H1 (cell line): ENCODE data around the gene TEAD1. TPM values are rescaled to one million over a fixed set of nuclear protein-coding genes. Genes with fewer than 3 reads are reported as not detected.

Experiments used
- CTCF ChIA-PET: fragments of 300-600 bp; sonication (Branson Sonifier 250); formaldehyde crosslinking; loops from one replicate; lab custom pipeline; 2021; ENCODE audit not compliant: partially characterized antibody; lab: Charles Lee
- POLR2A ChIA-PET: fragments of 300-600 bp; sonication (Branson Sonifier 250); formaldehyde crosslinking; loops from one replicate; lab custom pipeline; 2021; ENCODE audit warnings: inconsistent platforms; ENCODE audit not compliant: partially characterized antibody; lab: Charles Lee
- DNase-seq, 2 experiments: peaks; one replicate each; pipeline versions ENCODE4 v3.0.0 to v3.0.0-alpha.2; 2010 to 2022; ENCODE audit warnings: low spot score in 2 of 2, low read depth in 1 of 2, mixed read lengths in 1 of 2
- FAIRE-seq: peaks from 2 replicates; lab custom pipeline; 2011; peaks lifted over from hg19 to GRCh38; lab: Jason Lieb, UNC
- H2AFZ ChIP-seq: 2 replicates; pipeline ENCODE4 v1.8.1; 2012; ENCODE audit warnings: low read length, inconsistent platforms
- H2AK5ac ChIP-seq: 2 replicates; pipeline ENCODE4 v1.6.1; 2013; ENCODE audit warnings: low read depth, low read length
- H2BK120ac ChIP-seq: replicated peaks from 2 replicates; pipeline ENCODE3; 2013; ENCODE audit warnings: low read depth, low read length, inconsistent platforms
- H2BK12ac ChIP-seq: 2 replicates; pipeline ENCODE4 v1.6.1; 2013; ENCODE audit warnings: low read depth, low read length
- H2BK15ac ChIP-seq: 2 replicates; pipeline ENCODE4 v1.6.1; 2013; ENCODE audit warnings: low read length
- H2BK20ac ChIP-seq: 2 replicates; pipeline ENCODE4 v1.6.1; 2013; ENCODE audit warnings: low read length
- H2BK5ac ChIP-seq: 2 replicates; pipeline ENCODE4 v1.6.1; 2013; ENCODE audit warnings: low read depth, low read length
- H3K14ac ChIP-seq: 2 replicates; pipeline ENCODE4 v1.6.1; 2013; ENCODE audit warnings: inconsistent platforms; ENCODE audit not compliant: insufficient read length
- H3K18ac ChIP-seq: 2 replicates; pipeline ENCODE4 v1.6.1; 2013; ENCODE audit warnings: low read length; ENCODE audit errors: extremely low read depth
- H3K23ac ChIP-seq: 2 replicates; pipeline ENCODE4 v1.6.1; 2013; ENCODE audit warnings: inconsistent platforms; ENCODE audit not compliant: insufficient read length
- H3K23me2 ChIP-seq: 2 replicates; pipeline ENCODE4 v1.6.1; 2013; ENCODE audit warnings: low read depth, low read length
- H3K27ac ChIP-seq: 2 replicates; pipeline ENCODE4 v1.6.1; 2011; ENCODE audit warnings: low read depth, low read length, inconsistent platforms
- H3K27me3 ChIP-seq, 4 experiments: replicated peaks in 1 of 4; 1 replicate in 1 of 4; 2 replicates in 3 of 4; pipeline versions ENCODE4 v1.6.1 to v1.8.1; 2011 to 2013; ENCODE audit warnings: low read length in 3 of 4, mild to moderate bottlenecking in 3 of 4, inconsistent platforms in 2 of 4, mixed read lengths in 2 of 4, moderate library complexity in 1 of 4; ENCODE audit not compliant: control insufficient read depth in 3 of 4, insufficient read depth in 3 of 4; ENCODE audit errors: extremely low read depth in 1 of 4
- H3K36me3 ChIP-seq, 4 experiments: 2 replicates each; pipeline versions ENCODE4 v1.6.1 to v1.8.1; 2011 to 2013; ENCODE audit warnings: mild to moderate bottlenecking in 4 of 4, low read length in 3 of 4, moderate library complexity in 2 of 4, control low read depth in 1 of 4, inconsistent platforms in 1 of 4; ENCODE audit not compliant: insufficient read depth in 4 of 4, control insufficient read depth in 2 of 4
- H3K4ac ChIP-seq: replicated peaks from 2 replicates; pipeline ENCODE3; 2013; ENCODE audit warnings: low read length, low read depth, mixed read lengths, inconsistent platforms; ENCODE audit not compliant: insufficient read length
- H3K4me1 ChIP-seq, 4 experiments: replicated peaks in 1 of 4; 1 replicate in 1 of 4; 2 replicates in 3 of 4; pipeline versions ENCODE4 v1.6.1 to v1.8.1; 2011 to 2013; ENCODE audit warnings: low read length in 3 of 4, inconsistent platforms in 2 of 4, mixed read lengths in 1 of 4; ENCODE audit not compliant: insufficient read depth in 4 of 4, control insufficient read depth in 3 of 4
- H3K4me2 ChIP-seq, 2 experiments: 2 replicates each; pipeline versions ENCODE4 v1.6.1 to v1.8.1; 2011 to 2013; ENCODE audit warnings: low read depth in 2 of 2, low read length in 2 of 2, control low read depth in 1 of 2, inconsistent platforms in 1 of 2, mild to moderate bottlenecking in 1 of 2; ENCODE audit not compliant: insufficient read depth in 1 of 2
- H3K4me3 ChIP-seq, 4 experiments: fragments of 200-600, 300-600 bp in 1 of 4; sonication (generic), shearing (Covaris generic), sonication (Bioruptor Twin) in 1 of 4; 2 replicates each; pipeline versions ENCODE4 v1.5.1 to v1.8.1; 2011 to 2016; ENCODE audit warnings: low read length in 4 of 4, low read depth in 3 of 4, control low read depth in 2 of 4, inconsistent platforms in 2 of 4, mild to moderate bottlenecking in 2 of 4, mixed read lengths in 1 of 4, moderate library complexity in 1 of 4; ENCODE audit not compliant: insufficient read depth in 2 of 4; ENCODE audit errors: extremely low read depth in 1 of 4
- H3K56ac ChIP-seq: replicated peaks from 2 replicates; pipeline ENCODE3; 2013; ENCODE audit warnings: low read depth, mild to moderate bottlenecking, mixed read lengths, low read length, inconsistent platforms; ENCODE audit not compliant: insufficient read length
- H3K79me1 ChIP-seq: 2 replicates; pipeline ENCODE4 v1.6.1; 2013; ENCODE audit warnings: low read depth, low read length, control low read depth
- H3K79me2 ChIP-seq, 2 experiments: 2 replicates each; pipeline versions ENCODE4 v1.6.1 to v1.8.1; 2012 to 2013; ENCODE audit warnings: low read length in 2 of 2, mild to moderate bottlenecking in 2 of 2, inconsistent platforms in 1 of 2; ENCODE audit not compliant: insufficient read depth in 2 of 2, control insufficient read depth in 1 of 2
- H3K9ac ChIP-seq, 4 experiments: replicated peaks in 1 of 4; 1 replicate in 1 of 4; 2 replicates in 3 of 4; pipeline versions ENCODE4 v1.6.1 to v1.8.1; 2011 to 2013; ENCODE audit warnings: low read depth in 3 of 4, low read length in 3 of 4, control low read depth in 2 of 4, mild to moderate bottlenecking in 2 of 4, moderate library complexity in 2 of 4, inconsistent platforms in 1 of 4; ENCODE audit errors: extremely low read depth in 1 of 4
- H3K9me3 ChIP-seq, 2 experiments: 2 replicates each; pipeline versions ENCODE4 v1.6.1 to v1.8.1; 2012 to 2013; ENCODE audit warnings: mild to moderate bottlenecking in 2 of 2, moderate library complexity in 2 of 2, control low read depth in 1 of 2, inconsistent platforms in 1 of 2, low read depth in 1 of 2, low read length in 1 of 2, mixed read lengths in 1 of 2; ENCODE audit not compliant: insufficient read depth in 2 of 2
- H4K20me1 ChIP-seq, 2 experiments: replicated peaks in 1 of 2; 2 replicates each; pipeline versions ENCODE3 to v1.8.1; 2011 to 2013; ENCODE audit warnings: inconsistent platforms in 2 of 2, low read length in 2 of 2, mild to moderate bottlenecking in 1 of 2; ENCODE audit not compliant: insufficient read depth in 2 of 2, control insufficient read depth in 1 of 2
- H4K5ac ChIP-seq: 2 replicates; pipeline ENCODE4 v1.6.1; 2013; ENCODE audit warnings: low read length, low read depth, mixed read lengths, inconsistent platforms; ENCODE audit not compliant: insufficient read length
- H4K8ac ChIP-seq: 2 replicates; pipeline ENCODE4 v1.8.0; 2013; ENCODE audit warnings: mild to moderate bottlenecking, moderate library complexity, low read length, inconsistent platforms; ENCODE audit not compliant: insufficient read depth; ENCODE audit errors: extremely low read depth
- H4K91ac ChIP-seq: replicated peaks from 2 replicates; pipeline ENCODE3; 2013; ENCODE audit warnings: low read length, mixed read lengths, inconsistent platforms; ENCODE audit not compliant: insufficient read length
- CEBPB ChIP-seq: IDR thresholded peaks from 2 replicates; pipeline ENCODE4 v1.6.1; 2012; ENCODE audit warnings: low read depth, low read length
- E2F6 ChIP-seq: IDR thresholded peaks from 2 replicates; pipeline ENCODE4 v1.6.1; 2012; ENCODE audit warnings: inconsistent platforms
- EGR1 ChIP-seq: IDR thresholded peaks from 2 replicates; pipeline ENCODE4 v1.6.1; 2011; ENCODE audit warnings: low read depth, low read length, borderline replicate concordance
- EP300 ChIP-seq, 2 experiments: IDR thresholded peaks; 1 replicate in 1 of 2; 2 replicates in 1 of 2; pipeline ENCODE4 v1.6.1; 2011 to 2012; ENCODE audit warnings: low read depth in 2 of 2, low read length in 2 of 2, mild to moderate bottlenecking in 2 of 2, borderline replicate concordance in 1 of 2, inconsistent platforms in 1 of 2, moderate library complexity in 1 of 2
- SIRT6 ChIP-seq: IDR thresholded peaks from one replicate; pipeline ENCODE4 v1.7.1; 2012; ENCODE audit warnings: low read length, inconsistent platforms
- ZNF274 ChIP-seq: IDR thresholded peaks from 2 replicates; pipeline ENCODE4 v1.7.0; 2012; ENCODE audit warnings: low read length, borderline replicate concordance; ENCODE audit errors: extremely low read depth
- WGBS, 2 experiments: shearing (Covaris generic) in 1 of 2; methylation state at CpG; one replicate each; pipeline versions ENCODE4 v1.1.6 to v1.1.7; 2013 to 2015; ENCODE audit warnings: low lambda C conversion rate in 2 of 2, mixed read lengths in 2 of 2, inconsistent platforms in 1 of 2, low coverage in 1 of 2, missing lambda C conversion rate in 1 of 2; ENCODE audit not compliant: insufficient replicate concordance in 2 of 2, insufficient coverage in 1 of 2, insufficient read length in 1 of 2; ENCODE audit errors: extremely low coverage in 1 of 2, missing lambda C conversion rate in 1 of 2; 5-methylcytosine and 5-hydroxymethylcytosine counted together
- polyA plus RNA-seq, 7 experiments: library from polyadenylated mRNA; depleted of rRNA in 3 of 7; stranded (reverse) in 5 of 7; unstranded in 2 of 7; fragments of >200 nt in 5 of 7; fragments of 200-250 nt in 2 of 7; gene quantifications; 1 replicate in 5 of 7; 2 replicates in 1 of 7; 4 replicates in 1 of 7; pipeline versions ENCODE4 v1.2.1 to v1.2.3, GENCODE V29; 2011 to 2013; ENCODE audit warnings: missing spikeins in 2 of 7, mixed read lengths in 2 of 7
- total RNA-seq: library from RNA; stranded (reverse); fragmentation: NEBNext Ultra II Directional; extraction: Animal tissue kit (Norgen Biotek cat#: 25700); gene quantifications from 2 replicates; pipeline ENCODE4 v1.2.1, GENCODE V29; 2021

The TEAD1 gene
- total and polyA plus RNA-seq, 2 of the 8 experiments (the other 6 are each of a cell fraction or from before 2014, with no cell fraction given), result 15.6 to 67.4 TPM

DNA sequence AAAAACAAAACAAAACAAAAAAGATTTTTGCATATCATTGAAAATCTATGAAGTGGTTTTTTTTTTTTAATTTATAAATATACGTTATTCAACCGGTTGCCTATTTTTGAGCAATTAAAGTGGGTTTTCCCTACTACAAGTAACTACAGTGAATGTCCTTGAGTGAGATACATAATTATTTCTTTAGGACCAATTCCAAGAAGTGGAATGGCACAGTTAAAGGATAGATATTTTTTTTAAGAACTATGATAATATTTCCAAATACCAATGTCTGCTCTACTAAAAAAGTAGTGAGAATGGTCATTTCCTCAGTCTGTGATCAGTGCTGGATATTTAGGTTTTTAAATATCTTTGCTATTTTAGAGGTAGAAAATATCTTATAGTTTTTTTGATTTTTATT is 118.8 kb downstream of the TEAD1 start:
- no peak overlapping the region for H2AK5ac ChIP-seq
- 97% methylated on average over 2 of the region's 2 CpGs; no CpG with 5 or more reads in 1 of the 2 experiments for WGBS, 2 experiments
- H2BK12ac ChIP-seq, result no peak overlapping the region
- no peak overlapping the region for H2BK20ac ChIP-seq
- TF ChIP-seq EGR1 (no peak), ZNF274 (no peak), CEBPB (no peak), EP300 (IDR thresholded peaks at IDR 0.05; ENCODE audit: borderline replicate concordance in 1 of 2, low read depth in 2 of 2, low read length in 2 of 2) (no peak), E2F6 (no peak), SIRT6 (no peak)
- no peak overlapping the region for H3K4me2 ChIP-seq
- no peak overlapping the region for H3K4me3 ChIP-seq
- H2AFZ ChIP-seq, result no peak overlapping the region
- no peak for FAIRE-seq
- H4K91ac ChIP-seq, result no peak overlapping the region
- H3K4me1 ChIP-seq, result peaks cover 4 to 16% (median 6%) of the 10 kb centered on the region in 4 experiments
- H3K79me2 ChIP-seq, result peaks cover 0 to 74% of the 10 kb centered on the region in 2 experiments; a peak in 3 of 4 replicates
- no peak overlapping the region for H4K5ac ChIP-seq
- H2BK5ac ChIP-seq, result no peak overlapping the region
- H3K56ac ChIP-seq, result no peak overlapping the region
- no peaks in the 10 kb centered on the region for H3K27me3 ChIP-seq
- CTCF ChIA-PET, result interaction anchor here (0.6 to 1.2 kb wide), 2 partner anchors 89 to 463 kb away, joined by 3 read pairs; no protein-coding TSS in a partner anchor
- no peak overlapping the region for H3K27ac ChIP-seq
- H3K36me3 ChIP-seq, result peaks cover 0 to 5% (median 0%) of the 10 kb centered on the region in 4 experiments; a peak in 3 of 8 replicates
- peaks cover 2 to 13% of the 10 kb centered on the region in 2 experiments for H4K20me1 ChIP-seq
- H2BK15ac ChIP-seq, result no peak overlapping the region
- H3K18ac ChIP-seq, result no peak overlapping the region
- no peak overlapping the region for H3K23ac ChIP-seq
- H3K9me3 ChIP-seq, result no peaks in the 10 kb centered on the region
- H2BK120ac ChIP-seq, result no peak overlapping the region
- H4K8ac ChIP-seq, result no peak overlapping the region
- H3K14ac ChIP-seq, result no peak overlapping the region
- POLR2A ChIA-PET, result interaction anchor here (0.6 kb wide), 1 partner anchor 41 kb away, joined by 3 read pairs; no protein-coding TSS in a partner anchor
- no peak for DNase-seq
- no peak overlapping the region for H3K4ac ChIP-seq
- no peak overlapping the region for H3K9ac ChIP-seq
- peaks cover 9% of the 10 kb centered on the region for H3K79me1 ChIP-seq
- no peaks in the 10 kb centered on the region for H3K23me2 ChIP-seq
